ENCODE data around the gene ZNF519. TPM values are rescaled to one million over a fixed set of nuclear protein-coding genes. Genes with fewer than 3 reads are reported as not detected.

ZNF519 gene
- 2.9 and 3.0 TPM in 2 replicates for total RNA-seq

GRCh38 chr18:14132271-14132700 is at the start of gene ZNF519:
TSS of gene ZNF519 (minus strand) at chr18:14132435. CDS start at chr18:14132277, 158 bp downstream.

Other genes starting within 250 kb of the ZNF519 start
- gene MC2R, start 216.9 kb downstream of the ZNF519 start, total RNA-seq, result not detected in 2 replicates